AG04450 (cell line): ENCODE results near the gene ANO1. TPM values are rescaled to one million over a fixed set of nuclear protein-coding genes. Genes with fewer than 3 reads are reported as not detected.

Experiments
- CTCF ChIA-PET: fragments of 300-600, 350-600 bp; formaldehyde crosslinking; extraction: SDS; loops from one replicate; lab custom pipeline; 2022; ENCODE audit warnings: antibody characterized with exemption, inconsistent platforms; lab: Charles Lee
- POLR2A ChIA-PET: fragments of 350-600 bp; formaldehyde crosslinking; extraction: SDS; loops from one replicate; lab custom pipeline; 2021; ENCODE audit warnings: antibody characterized with exemption, inconsistent platforms; lab: Yijun Ruan, JAX
- DNase-seq: peaks from one replicate; pipeline ENCODE4 v3.0.0-alpha.2; 2011; ENCODE audit warnings: low read depth, low spot score
- H3K27ac ChIP-seq: one replicate; pipeline ENCODE4 v1.5.1; 2012; ENCODE audit warnings: low read depth, low read length, control low read depth
- H3K27me3 ChIP-seq: one replicate; pipeline ENCODE4 v1.6.0; 2012; ENCODE audit warnings: low read length; ENCODE audit not compliant: control insufficient read depth, insufficient read depth
- H3K4me3 ChIP-seq: 2 replicates; pipeline ENCODE4 v1.5.1; 2011; ENCODE audit warnings: mild to moderate bottlenecking, low read depth, low read length, control low read depth
- H3K9me3 ChIP-seq: 2 replicates; pipeline ENCODE4 v1.5.1; 2012; ENCODE audit warnings: low read length; ENCODE audit not compliant: control insufficient read depth, insufficient read depth
- CTCF ChIP-seq: IDR thresholded peaks from 2 replicates; pipeline ENCODE4 v1.5.1; 2011; ENCODE audit warnings: low read depth, low read length, control low read depth, inconsistent platforms
- polyA plus RNA-seq: library from polyadenylated mRNA; depleted of rRNA; stranded (reverse); fragments of >200 nt; gene quantifications from 2 replicates; pipeline ENCODE4 v1.2.3, GENCODE V29; 2011

The ANO1 gene
- polyA plus RNA-seq, 1 experiment: 10.3 TPM

DNA sequence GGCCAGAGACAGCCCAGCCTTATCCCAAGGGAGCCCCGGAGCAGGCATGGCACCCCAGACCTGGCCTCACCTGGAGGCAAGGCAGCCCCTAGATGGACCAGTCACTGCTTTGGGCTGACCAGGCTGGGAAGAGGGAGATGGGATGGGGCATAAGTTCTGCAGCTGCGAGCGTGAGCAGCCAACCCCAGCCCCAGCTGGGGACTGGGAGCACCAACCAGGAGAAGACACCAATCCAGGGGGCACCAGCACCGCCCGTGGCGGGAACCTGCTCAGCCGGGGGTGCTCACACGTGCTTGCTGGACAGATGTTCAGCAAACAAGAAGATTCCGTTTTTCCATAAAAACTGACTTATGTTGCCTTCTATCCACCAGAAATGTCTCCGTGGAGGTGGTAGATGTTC lies 108.8 kb downstream of the ANO1 start:
- DNase-seq: no peak
- H3K9me3 ChIP-seq: no peaks in the 10 kb centered on the region; the same call in 1 of the 2 replicates
- no peak overlapping the region for H3K4me3 ChIP-seq
- H3K27me3 ChIP-seq: peaks cover 6% of the 10 kb centered on the region
- CTCF ChIA-PET: interaction anchor here (1.0 kb wide), 1 partner anchor 268 kb away, joined by 4 read pairs; no protein-coding TSS in a partner anchor
- POLR2A ChIA-PET: no interaction called here
- no peak for TF ChIP-seq CTCF
- no peak overlapping the region for H3K27ac ChIP-seq

DNA sequence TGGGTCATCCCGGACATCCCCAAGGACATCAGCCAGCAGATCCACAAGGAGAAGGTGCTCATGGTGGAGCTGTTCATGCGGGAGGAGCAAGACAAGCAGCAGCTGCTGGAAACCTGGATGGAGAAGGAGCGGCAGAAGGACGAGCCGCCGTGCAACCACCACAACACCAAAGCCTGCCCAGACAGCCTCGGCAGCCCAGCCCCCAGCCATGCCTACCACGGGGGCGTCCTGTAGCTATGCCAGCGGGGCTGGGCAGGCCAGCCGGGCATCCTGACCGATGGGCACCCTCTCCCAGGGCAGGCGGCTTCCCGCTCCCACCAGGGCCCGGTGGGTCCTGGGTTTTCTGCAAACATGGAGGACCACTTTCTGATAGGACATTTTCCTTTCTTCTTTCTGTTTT lies 109.7 kb downstream of the ANO1 start:
- H3K4me3 ChIP-seq: no peak overlapping the region
- no peaks in the 10 kb centered on the region; the same call in 1 of the 2 replicates for H3K9me3 ChIP-seq
- TF ChIP-seq CTCF: no peak
- H3K27ac ChIP-seq: no peak overlapping the region
- H3K27me3 ChIP-seq: peaks cover 7% of the 10 kb centered on the region
- no peak for DNase-seq
- POLR2A ChIA-PET: no interaction called here
- CTCF ChIA-PET: interaction anchor here (0.7 kb wide), 1 partner anchor 269 kb away, joined by 4 read pairs; no protein-coding TSS in a partner anchor

- H3K27me3 ChIP-seq: peaks cover 9% of the 10 kb centered on the region
- H3K4me3 ChIP-seq: no peak overlapping the region
- ChIA-PET CTCF (no interaction called here), POLR2A (no interaction called here)
- no peak for TF ChIP-seq CTCF
- DNase-seq: no peak
- H3K27ac ChIP-seq: no peak overlapping the region
- H3K9me3 ChIP-seq: no peaks in the 10 kb centered on the region; the same call in 1 of the 2 replicates
Measured at GRCh38 chr11:70189622-70190021, 111.5 kb downstream of the ANO1 start.

GRCh38 chr11:70191495-70192140 lies 113.5 kb downstream of the ANO1 start:
- H3K27ac ChIP-seq: no peak overlapping the region
- CTCF ChIA-PET: interaction anchor here (0.6 to 2.9 kb wide), 13 partner anchors 9 to 496 kb away, joined by 3 to 23 read pairs (median 4); no protein-coding TSS in a partner anchor
- H3K4me3 ChIP-seq: no peak overlapping the region
- H3K9me3 ChIP-seq: no peaks in the 10 kb centered on the region; the same call in 1 of the 2 replicates
- POLR2A ChIA-PET: no interaction called here
- peaks cover 8% of the 10 kb centered on the region for H3K27me3 ChIP-seq
- no peak for DNase-seq
- TF ChIP-seq CTCF: peak; percentile 91

DNA sequence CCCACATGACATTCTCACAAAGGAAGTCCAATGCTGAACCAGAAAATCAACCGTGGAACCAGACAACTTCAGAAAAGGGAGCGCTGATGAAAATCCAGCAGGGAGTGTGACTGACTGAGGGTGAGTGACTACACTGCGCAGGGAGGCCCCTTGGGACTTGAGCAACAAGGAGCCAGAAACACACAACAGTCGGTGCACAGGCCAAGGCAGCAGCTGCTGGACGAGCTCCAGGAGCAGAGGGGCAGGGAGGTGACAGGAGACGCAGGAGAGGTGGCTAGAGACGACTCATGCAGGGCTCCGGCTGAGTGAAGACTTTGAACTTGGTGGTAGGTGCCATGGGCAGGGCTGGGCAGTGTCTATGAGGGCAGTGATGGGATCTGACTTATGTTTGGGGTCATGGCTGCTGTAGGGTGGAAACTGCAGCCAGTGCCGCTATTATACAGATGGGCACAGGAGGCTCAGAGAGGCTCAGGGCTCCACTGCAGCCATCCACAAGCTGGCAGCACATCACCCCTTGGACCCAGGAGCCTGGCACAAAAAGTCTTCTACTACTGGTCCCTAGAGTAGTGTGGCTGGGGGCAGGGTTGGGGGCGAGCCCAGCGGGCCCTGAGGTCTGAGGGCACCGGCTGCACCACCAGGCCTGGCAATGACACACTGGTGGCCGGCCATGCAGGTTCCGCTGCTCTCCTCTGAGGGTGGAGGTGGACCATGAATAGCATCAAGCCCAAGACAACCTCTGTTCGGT lies 114.7 kb downstream of the ANO1 start:
- ChIA-PET CTCF (interaction anchor here (0.6 to 2.9 kb wide), 9 partner anchors 19 to 497 kb away, joined by 3 to 23 read pairs (median 4); no protein-coding TSS in a partner anchor), POLR2A (no interaction called here)
- no peak for DNase-seq

More for the DNA sequence above, 114.7 kb downstream of the ANO1 start:
- Histone ChIP-seq H3K27me3 (peaks cover 4% of the 10 kb centered on the region), H3K9me3 (no peaks in the 10 kb centered on the region), H3K4me3 (no peak overlapping the region), H3K27ac (no peak overlapping the region)
- no peak for TF ChIP-seq CTCF
